ENCODE data around the gene SOCS7. TPM values are rescaled to one million over a fixed set of nuclear protein-coding genes. Genes with fewer than 3 reads are reported as not detected.

SOCS7 gene
- total and polyA plus RNA-seq, 2 of the 4 experiments (the other 2 are of a cell fraction) = 6.5 to 6.8 TPM

DNA sequence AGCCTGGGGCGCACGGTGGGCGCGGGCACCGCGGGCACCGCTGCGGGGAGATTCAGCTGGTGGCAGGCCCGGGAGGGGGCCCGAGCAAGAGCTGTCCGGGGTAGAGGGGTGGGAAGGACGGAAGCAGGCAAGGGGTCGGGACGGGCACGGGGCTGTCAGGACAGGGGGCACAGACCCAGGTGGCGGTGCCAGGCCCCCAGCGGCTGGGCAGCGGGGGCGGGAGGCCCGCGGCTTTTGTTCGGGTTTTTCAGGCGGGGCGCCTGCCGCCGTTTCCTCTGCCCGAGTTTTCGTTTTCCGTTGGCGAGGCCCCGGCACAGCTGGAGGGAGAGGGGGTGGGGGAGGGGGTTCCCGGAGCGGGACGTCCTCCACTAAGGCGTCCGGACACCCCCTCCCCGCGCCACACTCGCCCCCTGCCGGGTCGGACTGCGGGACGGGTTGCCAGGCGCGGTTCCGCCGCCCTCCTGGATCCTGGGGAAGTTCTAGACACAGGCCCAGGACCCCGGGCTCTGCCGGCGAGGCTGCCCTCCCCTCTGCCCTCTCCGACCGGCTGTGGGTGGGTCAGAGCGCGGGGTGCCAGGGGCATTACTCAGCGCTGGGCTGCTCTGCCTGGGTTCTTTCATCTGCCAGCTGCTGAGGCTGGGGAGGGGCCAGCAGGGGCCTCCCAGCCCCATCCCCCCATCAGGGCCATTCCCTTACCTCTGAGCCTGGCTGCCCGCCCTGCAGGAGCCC, 77.2 kb downstream of the SOCS7 start:
- intact Hi-C loops (cut with micrococcal nuclease) = loop anchor here (2.0 kb wide), 1 partner anchor 22 kb away; no protein-coding TSS in a partner anchor
- no TSS peak for BruUV-seq (replicated peaks)
- 1% methylated on average over 21 of the region's 56 CpGs; no CpG with 5 or more reads in 1 of the 2 experiments for WGBS, 2 experiments (ENCODE audit: extremely low coverage in 2 of 2, insufficient read length in 1 of 2)
- Histone ChIP-seq H3K4ac (ENCODE audit: low read depth, low read length) (peak overlapping the region; percentile 85), H3K36me3 (ENCODE audit: control insufficient read depth, insufficient read depth, low read length) (no peaks in the 10 kb centered on the region), H4K20me1 (ENCODE audit: insufficient read depth, low read length) (peaks cover 50% of the 10 kb centered on the region), H3K79me1 (ENCODE audit: low read depth in 1 of 2, low read length in 2 of 2) (peaks cover 21 to 67% of the 10 kb centered on the region in 2 experiments), H4K8ac (ENCODE audit: low read depth in 2 of 2, low read length in 2 of 2) (peak overlapping the region; percentile 46 to 82; a peak in 2 of 4 replicates), H3K23ac (ENCODE audit: low read depth, low read length) (no peak overlapping the region; the same call in 1 of the 2 replicates), H3K9me3 (ENCODE audit: control insufficient read depth, insufficient read depth, low read length) (no peaks in the 10 kb centered on the region), H3K4me1 (ENCODE audit: control insufficient read depth, insufficient read depth, low read length) (peaks cover 38% of the 10 kb centered on the region), H3K27me3 (ENCODE audit: control insufficient read depth, insufficient read depth, low read length) (no peaks in the 10 kb centered on the region), H3K4me3 (ENCODE audit: insufficient read depth, low read depth, low read length) (peak overlapping the region; percentile 96), H3K18ac (ENCODE audit: low read depth, low read length) (peak overlapping the region; percentile 62), H4K91ac (ENCODE audit: insufficient read depth, low read depth, low read length) (peak overlapping the region; percentile 48), H2BK120ac (ENCODE audit: low read depth, low read length) (peak overlapping the region; percentile 69), H2BK15ac (ENCODE audit: low read depth, low read length) (peak overlapping the region; percentile 45; the same call in 1 of the 3 replicates), H4K5ac (ENCODE audit: low read depth, low read length) (peak overlapping the region; percentile 74), H3K14ac (replicated peaks; ENCODE audit: low read depth, low read length) (peak overlapping the region; percentile 71), H2BK20ac (ENCODE audit: low read depth, low read length) (no peak overlapping the region), H2BK5ac (ENCODE audit: low read depth, low read length, poor library complexity, severe bottlenecking) (peak overlapping the region; percentile 96), H3K27ac (ENCODE audit: insufficient read depth, low read length) (peak overlapping the region; percentile 96), H2AK5ac (ENCODE audit: low read depth, low read length) (peak overlapping the region; percentile 85), H2AK9ac (replicated peaks; ENCODE audit: low read depth, low read length, poor library complexity) (peak overlapping the region; percentile 99), H3K9me1 (ENCODE audit: insufficient read depth, low read length) (peaks cover 23% of the 10 kb centered on the region), H3K4me2 (ENCODE audit: low read depth, low read length) (peak overlapping the region; percentile 81), H3K56ac (ENCODE audit: extremely low read depth, insufficient read depth, low read length) (peak overlapping the region; percentile 70), H2AFZ (replicated peaks; ENCODE audit: low read length, poor library complexity) (peak overlapping the region; percentile 90), H3K9ac (ENCODE audit: low read depth, low read length) (peak overlapping the region; percentile 62)
- DNase-seq = peak; percentile 46
- CTCF ChIA-PET = interaction anchor here (0.9 to 1.0 kb wide), 2 partner anchors 14 to 80 kb away, joined by 3 read pairs; no protein-coding TSS in a partner anchor
- POLR2A ChIA-PET (ENCODE audit: unreplicated experiment) = interaction anchor here (0.8 kb wide), 1 partner anchor 29 kb away, joined by 5 read pairs; no protein-coding TSS in a partner anchor
- in situ Hi-C loops (cut with MboI; ENCODE audit: low sequenced_read_pairs) = no loop called here
- ATAC-seq (ENCODE audit: low read depth) = peak; percentile 57
- dilution Hi-C loops (cut with HindIII; ENCODE audit: low sequenced_read_pairs, unreplicated experiment) = no loop called here
- 0 out of 2 replicates have a peak, but pooled peaks have one; percentile 27 for TF ChIP-seq MXI1 (IDR thresholded peaks at IDR 0.05; ENCODE audit: borderline replicate concordance, low read depth, low read length)
- TF ChIP-seq SMC3 (IDR thresholded peaks at IDR 0.05; ENCODE audit: low read depth, low read length) = no peak
- TF ChIP-seq NFE2L2 (IDR thresholded peaks at IDR 0.05; ENCODE audit: low read depth, low read length) = no peak
- TF ChIP-seq RAD21 (IDR thresholded peaks at IDR 0.05; ENCODE audit: low read length) = no peak
- TF ChIP-seq, protein P1, sequence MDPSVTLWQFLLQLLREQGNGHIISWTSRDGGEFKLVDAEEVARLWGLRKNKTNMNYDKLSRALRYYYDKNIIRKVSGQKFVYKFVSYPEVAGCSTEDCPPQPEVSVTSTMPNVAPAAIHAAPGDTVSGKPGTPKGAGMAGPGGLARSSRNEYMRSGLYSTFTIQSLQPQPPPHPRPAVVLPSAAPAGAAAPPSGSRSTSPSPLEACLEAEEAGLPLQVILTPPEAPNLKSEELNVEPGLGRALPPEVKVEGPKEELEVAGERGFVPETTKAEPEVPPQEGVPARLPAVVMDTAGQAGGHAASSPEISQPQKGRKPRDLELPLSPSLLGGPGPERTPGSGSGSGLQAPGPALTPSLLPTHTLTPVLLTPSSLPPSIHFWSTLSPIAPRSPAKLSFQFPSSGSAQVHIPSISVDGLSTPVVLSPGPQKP (IDR thresholded peaks at IDR 0.05; ENCODE audit: borderline replicate concordance, low read depth, low read length) = no peak
- TF ChIP-seq RFX5 (IDR thresholded peaks at IDR 0.05; ENCODE audit: low read depth, low read length) = no peak
- no peak for TF ChIP-seq POLR2A (IDR thresholded peaks at IDR 0.05; ENCODE audit: low read depth, low read length)
- TF ChIP-seq RCOR1 (IDR thresholded peaks at IDR 0.05; ENCODE audit: insufficient replicate concordance, low read length) = no peak
- no peak for TF ChIP-seq CHD1 (IDR thresholded peaks at IDR 0.05; ENCODE audit: low read depth, low read length)
